ENCODE measurements around the gene LUC7L3. TPM values are rescaled to one million over a fixed set of nuclear protein-coding genes. Genes with fewer than 3 reads are reported as not detected.
"Not testable (repeated sequence)": the region's sequence is repeated elsewhere in the genome, so short reads cannot be mapped to it uniquely, and the experiment has no call there.

Gene LUC7L3
- total RNA-seq, 4 donors from 2014 or later = 75.2 to 199 (median 140) TPM

- H3K36me3 ChIP-seq = no peaks in the 10 kb centered on the region
- H3K4me1 ChIP-seq = peaks cover 35 to 38% of the 10 kb centered on the region in 2 donors
- no peaks in the 10 kb centered on the region for H3K9me3 ChIP-seq
- 13 to 16% methylated on average over 7 of the region's 7 CpGs for WGBS, 2 donors
- intact Hi-C loops (cut with DNase I) = no loop called here
- TF ChIP-seq, protein P1, sequence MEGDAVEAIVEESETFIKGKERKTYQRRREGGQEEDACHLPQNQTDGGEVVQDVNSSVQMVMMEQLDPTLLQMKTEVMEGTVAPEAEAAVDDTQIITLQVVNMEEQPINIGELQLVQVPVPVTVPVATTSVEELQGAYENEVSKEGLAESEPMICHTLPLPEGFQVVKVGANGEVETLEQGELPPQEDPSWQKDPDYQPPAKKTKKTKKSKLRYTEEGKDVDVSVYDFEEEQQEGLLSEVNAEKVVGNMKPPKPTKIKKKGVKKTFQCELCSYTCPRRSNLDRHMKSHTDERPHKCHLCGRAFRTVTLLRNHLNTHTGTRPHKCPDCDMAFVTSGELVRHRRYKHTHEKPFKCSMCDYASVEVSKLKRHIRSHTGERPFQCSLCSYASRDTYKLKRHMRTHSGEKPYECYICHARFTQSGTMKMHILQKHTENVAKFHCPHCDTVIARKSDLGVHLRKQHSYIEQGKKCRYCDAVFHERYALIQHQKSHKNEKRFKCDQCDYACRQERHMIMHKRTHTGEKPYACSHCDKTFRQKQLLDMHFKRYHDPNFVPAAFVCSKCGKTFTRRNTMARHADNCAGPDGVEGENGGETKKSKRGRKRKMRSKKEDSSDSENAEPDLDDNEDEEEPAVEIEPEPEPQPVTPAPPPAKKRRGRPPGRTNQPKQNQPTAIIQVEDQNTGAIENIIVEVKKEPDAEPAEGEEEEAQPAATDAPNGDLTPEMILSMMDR (IDR thresholded peaks at IDR 0.05) = no peak
- no peak for TF ChIP-seq POLR2A (IDR thresholded peaks at IDR 0.05)
- H3K27ac ChIP-seq = peak overlapping the region in 1 of 3 donors; percentile 99
- H3K27me3 ChIP-seq = no peaks in the 10 kb centered on the region
- H3K4me3 ChIP-seq (replicated peaks in 1 of 3) = peak overlapping the region in 1 of 3 donors; percentile 76
- DNase-seq = no peak
Measured at GRCh38 chr17:50721194-50722010, 2.0 kb downstream of the LUC7L3 start.

DNA sequence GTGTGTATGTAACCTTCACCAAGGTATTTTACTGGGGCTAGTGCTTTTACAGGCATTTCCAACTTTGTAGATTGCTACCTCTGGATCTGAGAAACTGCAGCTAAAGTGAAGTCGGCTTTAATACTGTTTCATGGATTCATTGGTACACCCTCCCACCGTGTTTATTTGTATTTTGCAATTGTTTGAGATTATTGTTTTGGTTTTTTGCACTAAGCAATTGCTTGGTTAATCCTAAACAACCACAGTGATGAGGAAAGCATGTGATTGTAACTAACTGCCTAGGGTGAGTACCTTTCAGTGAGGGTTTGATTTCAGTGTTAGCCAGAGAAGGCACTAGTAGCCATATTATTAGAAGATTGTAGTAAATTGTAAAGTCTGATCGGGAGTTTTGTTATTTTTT lies 3.3 kb downstream of the LUC7L3 start:
- peaks cover 41 to 48% of the 10 kb centered on the region in 2 donors for H3K4me1 ChIP-seq
- intact Hi-C loops (cut with DNase I) = no loop called here
- no peaks in the 10 kb centered on the region for H3K36me3 ChIP-seq
- H3K4me3 ChIP-seq (replicated peaks in 1 of 3) = no peak overlapping the region
- no peak for DNase-seq
- no peaks in the 10 kb centered on the region for H3K9me3 ChIP-seq
- H3K27ac ChIP-seq = no peak overlapping the region
- TF ChIP-seq, protein P1 (IDR thresholded peaks at IDR 0.05) = no peak
- TF ChIP-seq POLR2A (IDR thresholded peaks at IDR 0.05) = no peak
- WGBS, 2 donors = 47 to 52% methylated on average over 3 of the region's 3 CpGs
- no peaks in the 10 kb centered on the region for H3K27me3 ChIP-seq

DNA sequence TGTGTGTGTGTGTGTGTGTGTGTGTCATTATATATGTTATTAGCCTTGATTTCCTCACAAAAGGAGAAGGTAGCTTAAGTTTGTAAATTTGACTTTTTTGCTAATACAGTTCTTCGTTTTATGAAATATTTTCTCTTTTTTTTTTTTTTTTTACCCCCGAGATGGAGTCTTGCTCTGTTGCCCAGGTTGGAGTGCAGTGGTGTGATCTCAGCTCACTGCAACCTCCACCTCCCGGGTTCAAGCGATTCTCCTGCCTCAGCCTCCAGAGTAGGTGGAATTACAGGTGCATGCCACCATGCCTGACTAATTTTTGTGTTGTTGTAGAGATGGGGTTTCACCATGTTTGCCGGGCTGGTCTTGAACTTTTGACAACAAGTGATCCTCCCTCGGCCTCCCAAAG lies 5.2 kb downstream of the LUC7L3 start:
- H3K4me1 ChIP-seq = peaks cover 55 to 57% of the 10 kb centered on the region in 2 donors
- H3K36me3 ChIP-seq; H3K9me3 ChIP-seq; DNase-seq; H3K27me3 ChIP-seq; H3K4me3 ChIP-seq (replicated peaks in 1 of 3); intact Hi-C loops (cut with DNase I); H3K27ac ChIP-seq: not testable (repeated sequence)
- WGBS, 2 donors = 93 to 96% methylated on average over 6 of the region's 6 CpGs

DNA sequence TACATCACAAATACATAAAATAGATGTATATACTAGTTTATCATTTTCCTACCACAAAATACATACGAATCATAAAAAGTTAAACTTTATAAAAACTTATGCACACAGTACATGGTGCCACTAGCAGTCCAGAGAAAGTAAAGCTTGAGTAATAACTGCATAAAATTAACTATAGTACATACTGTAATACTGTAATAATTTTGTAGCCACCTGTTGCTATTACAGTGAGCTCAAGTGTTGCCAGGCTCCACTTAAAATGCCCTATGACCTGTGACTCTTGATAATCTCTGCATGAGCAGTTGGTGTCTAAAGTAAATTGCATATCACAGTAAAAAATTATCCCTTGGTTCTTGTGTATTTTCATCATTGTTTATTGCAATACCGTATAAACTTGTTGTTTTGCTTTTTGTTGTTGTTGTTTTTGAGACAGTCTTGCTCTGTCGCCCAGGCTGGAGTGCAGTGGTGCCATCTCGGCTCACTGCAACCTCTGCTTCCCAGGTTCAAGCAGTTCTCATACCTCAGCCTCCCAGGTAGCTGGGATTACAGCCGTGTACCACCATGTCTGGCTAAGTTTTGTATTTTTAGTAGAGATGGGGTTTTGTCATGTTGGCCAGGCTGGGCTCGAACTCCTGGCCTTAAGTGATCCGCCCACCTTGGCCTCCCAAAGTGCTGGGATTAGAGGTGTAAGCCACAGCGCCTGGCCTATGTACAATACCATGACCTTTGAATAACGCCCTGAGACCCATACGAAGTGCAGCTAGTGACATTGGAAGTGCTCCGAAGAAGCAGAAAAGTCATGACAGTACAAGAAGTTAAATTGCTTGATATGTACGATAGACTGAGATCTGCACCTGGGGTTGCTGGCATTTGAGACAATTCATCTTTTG lies 6.6 kb downstream of the LUC7L3 start:
- intact Hi-C loops (cut with DNase I) = no loop called here
- H3K27ac ChIP-seq = no peak overlapping the region
- H3K36me3 ChIP-seq = no peaks in the 10 kb centered on the region
- H3K9me3 ChIP-seq = no peaks in the 10 kb centered on the region
- no peak for DNase-seq
- TF ChIP-seq POLR2A (IDR thresholded peaks at IDR 0.05) = no peak
- TF ChIP-seq, protein P1 (IDR thresholded peaks at IDR 0.05) = no peak
- 71 to 77% methylated on average over 12 of the region's 12 CpGs for WGBS, 2 donors
- no peaks in the 10 kb centered on the region for H3K27me3 ChIP-seq
- no peak overlapping the region for H3K4me3 ChIP-seq (replicated peaks in 1 of 3)
- H3K4me1 ChIP-seq = peaks cover 56 to 68% of the 10 kb centered on the region in 2 donors

DNA sequence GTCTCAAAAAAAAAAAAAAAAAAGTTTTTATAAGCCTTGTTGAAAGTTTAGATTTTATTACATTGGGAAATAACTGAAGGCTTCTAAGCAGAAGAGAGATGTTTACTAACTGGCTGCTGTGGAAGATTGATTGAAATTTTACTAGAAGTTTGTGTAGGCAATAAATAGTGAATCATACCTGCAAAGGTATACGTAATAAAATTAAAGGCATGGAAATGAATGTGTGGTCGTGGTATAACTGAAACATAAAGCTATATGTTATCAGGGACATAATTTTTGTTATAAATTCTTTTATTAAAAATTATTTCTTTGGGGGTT lies 8.7 kb downstream of the LUC7L3 start:
- no peaks in the 10 kb centered on the region for H3K27me3 ChIP-seq
- 87 to 90% methylated on average over 2 of the region's 2 CpGs for WGBS, 2 donors
- H3K4me1 ChIP-seq = peaks cover 46 to 62% of the 10 kb centered on the region in 2 donors
- H3K4me3 ChIP-seq (replicated peaks in 1 of 3) = no peak overlapping the region
- no peaks in the 10 kb centered on the region for H3K36me3 ChIP-seq
- no peak overlapping the region for H3K27ac ChIP-seq
- intact Hi-C loops (cut with DNase I) = no loop called here
- TF ChIP-seq, protein P1 (IDR thresholded peaks at IDR 0.05) = no peak
- no peak for TF ChIP-seq POLR2A (IDR thresholded peaks at IDR 0.05)
- H3K9me3 ChIP-seq = no peaks in the 10 kb centered on the region
- no peak for DNase-seq

Data from thyroid gland (tissue), 4 donors.